OCI-LY3 (cell line): ENCODE measurements around the gene DIAPH2.

Experiments
- CTCF ChIP-seq: fragments of 200-600, 300-600 bp; sonication (generic); IDR thresholded peaks from 2 replicates; pipeline ENCODE4 v1.5.1; 2014; ENCODE audit warnings: antibody characterized with exemption, low read length, low read depth
- EZH2phosphoT487 ChIP-seq: fragments of 200-600 bp; shearing (Covaris generic); IDR thresholded peaks from 2 replicates; pipeline ENCODE4 v1.6.1; 2018; ENCODE audit warnings: antibody characterized with exemption, mixed run types, low read depth

- no peak for TF ChIP-seq CTCF
- no peak for TF ChIP-seq EZH2phosphoT487
Observed at GRCh38 chrX:96889726-96890125, 205.1 kb downstream of the DIAPH2 start.
